HCT116 (cell line): ENCODE data around the gene ZIC4. TPM values are rescaled to one million over a fixed set of nuclear protein-coding genes. Genes with fewer than 3 reads are reported as not detected.

Experiments
- ATAC-seq: fragments of 200-7000 bp; cut with Tn5 transposase; 2 replicates; pipeline ENCODE4 v1.9.1; 2020; ENCODE audit warnings: mild to moderate bottlenecking, moderate library complexity
- BruUV-seq: library from RNA; stranded (reverse); fragments of 400-500 nt; replicated peaks from 2 replicates; lab custom pipeline; 2021; lab: Mats Ljungman, UMichigan
- CTCF ChIA-PET: fragments of 300-600 bp; sonication (Branson Sonifier 250); formaldehyde crosslinking; loops from one replicate; lab custom pipeline; 2021; ENCODE audit warnings: antibody characterized with exemption; lab: Charles Lee
- POLR2A ChIA-PET: fragments of 300-600, 350-600 bp; sonication (Branson Sonifier 250); formaldehyde crosslinking; loops from one replicate; lab custom pipeline; 2021; ENCODE audit warnings: antibody characterized with exemption; lab: Charles Lee
- RAD21 ChIA-PET, 2 experiments: fragments of 300-600 bp; sonication (Branson Sonifier 250); formaldehyde crosslinking; loops; one replicate each; lab custom pipeline; 2023; ENCODE audit warnings: low total read pairs in 2 of 2; ENCODE audit not compliant: uncharacterized antibody in 2 of 2, unreplicated experiment in 2 of 2, low non-redundant PET in 1 of 2; lab: Charles Lee
- DNase-seq: peaks from one replicate; pipeline ENCODE4 v3.0.0-alpha.2; 2010; ENCODE audit warnings: low read depth, low spot score
- H2AFZ ChIP-seq: fragments of 200-600 bp; shearing (Covaris generic), sonication (generic); 2 replicates; pipeline ENCODE4 v1.6.1; 2017; ENCODE audit warnings: low read depth, mixed run types, mixed read lengths, antibody characterized with exemption, low read length; ENCODE audit not compliant: poor library complexity, severe bottlenecking
- H3K27ac ChIP-seq: 2 replicates; pipeline ENCODE4 v1.5.1; 2012; ENCODE audit warnings: low read depth, low read length
- H3K27me3 ChIP-seq: fragments of 200-600 bp; sonication (generic); 2 replicates; pipeline ENCODE4 v1.6.1; 2016; ENCODE audit warnings: mixed run types, low read length, mixed read lengths; ENCODE audit not compliant: insufficient read depth
- H3K36me3 ChIP-seq, 2 experiments: fragments of 200-500 bp in 1 of 2; fragments of 200-600 bp in 1 of 2; sonication (Bioruptor generic) in 1 of 2; sonication (generic) in 1 of 2; 2 replicates each; pipeline versions ENCODE4 v1.5.1 to v1.6.1; 2014 to 2016; ENCODE audit warnings: low read length in 2 of 2, inconsistent platforms in 1 of 2, mixed read lengths in 1 of 2, mixed run types in 1 of 2; ENCODE audit not compliant: insufficient read depth in 2 of 2, control insufficient read depth in 1 of 2
- H3K4me1 ChIP-seq, 2 experiments: fragments of 200-600 bp in 1 of 2; sonication (generic) in 1 of 2; 2 replicates each; pipeline versions ENCODE4 v1.5.1 to v1.6.1; 2012 to 2017; ENCODE audit warnings: low read length in 2 of 2, inconsistent platforms in 1 of 2, mild to moderate bottlenecking in 1 of 2, mixed read lengths in 1 of 2, mixed run types in 1 of 2, moderate library complexity in 1 of 2; ENCODE audit not compliant: insufficient read depth in 2 of 2, control insufficient read depth in 1 of 2
- H3K4me2 ChIP-seq: fragments of 200-600 bp; sonication (generic); 2 replicates; pipeline ENCODE4 v1.6.1; 2017; ENCODE audit warnings: mixed run types, low read length, mixed read lengths
- H3K4me3 ChIP-seq, 2 experiments: fragments of 200-600 bp in 1 of 2; sonication (generic) in 1 of 2; replicated peaks in 1 of 2; 2 replicates each; pipeline ENCODE4 v1.5.1; 2011 to 2016; ENCODE audit warnings: low read length in 2 of 2, control low read depth in 1 of 2, low read depth in 1 of 2, mild to moderate bottlenecking in 1 of 2, mixed read lengths in 1 of 2, mixed run types in 1 of 2
- H3K79me2 ChIP-seq: fragments of 200-600 bp; sonication (generic); 2 replicates; pipeline ENCODE4 v1.6.1; 2017; ENCODE audit warnings: mild to moderate bottlenecking, mixed run types, low read length, moderate library complexity, mixed read lengths; ENCODE audit not compliant: insufficient read depth
- H3K9ac ChIP-seq: fragments of 200-600 bp; sonication (generic); 2 replicates; pipeline ENCODE4 v1.6.1; 2016; ENCODE audit warnings: low read length, mixed read lengths
- H3K9me2 ChIP-seq: fragments of 200-600 bp; sonication (generic), shearing (Covaris generic); 2 replicates; pipeline ENCODE4 v1.6.1; 2017; ENCODE audit warnings: mixed run types, mild to moderate bottlenecking, moderate library complexity; ENCODE audit not compliant: insufficient read depth
- H3K9me3 ChIP-seq, 2 experiments: fragments of 200-500 bp in 1 of 2; fragments of 200-600 bp in 1 of 2; sonication (Bioruptor generic) in 1 of 2; sonication (generic) in 1 of 2; 2 replicates each; pipeline ENCODE4 v1.6.1; 2014 to 2017; ENCODE audit warnings: low read length in 2 of 2, mixed read lengths in 2 of 2, inconsistent platforms in 1 of 2, low read depth in 1 of 2, mild to moderate bottlenecking in 1 of 2, mixed run types in 1 of 2, moderate library complexity in 1 of 2; ENCODE audit not compliant: control insufficient read depth in 1 of 2, insufficient read depth in 1 of 2
- H4K20me1 ChIP-seq: fragments of 200-600 bp; sonication (generic), shearing (Covaris generic); 2 replicates; pipeline ENCODE4 v1.6.1; 2017; ENCODE audit warnings: mixed run types, mild to moderate bottlenecking, moderate library complexity; ENCODE audit not compliant: insufficient read depth
- CEBPB ChIP-seq: IDR thresholded peaks from 2 replicates; pipeline ENCODE4 v1.6.1; 2012; ENCODE audit warnings: low read depth
- EGR1 ChIP-seq: IDR thresholded peaks from 2 replicates; pipeline ENCODE4 v1.6.1; 2012; ENCODE audit warnings: low read depth
- EZH2 ChIP-seq: fragments of 200-600 bp; sonication (generic); IDR thresholded peaks from 2 replicates; pipeline ENCODE4 v1.6.1; 2017; ENCODE audit warnings: antibody characterized with exemption, mixed run types
- FOSL1 ChIP-seq: IDR thresholded peaks from 2 replicates; pipeline ENCODE4 v1.6.1; 2012; ENCODE audit warnings: low read depth
- JUND ChIP-seq: IDR thresholded peaks from 2 replicates; pipeline ENCODE4 v1.6.1; 2012
- POLR2A ChIP-seq: IDR thresholded peaks from 2 replicates; pipeline ENCODE4 v1.7.0; 2011; ENCODE audit warnings: borderline replicate concordance; ENCODE audit not compliant: insufficient read depth, insufficient read length; ENCODE audit errors: extremely low read depth
- POLR2AphosphoS5 ChIP-seq: IDR thresholded peaks from 2 replicates; pipeline ENCODE4 v1.6.1; 2011; ENCODE audit warnings: mild to moderate bottlenecking, low read depth, low read length, moderate library complexity
- SP1 ChIP-seq: IDR thresholded peaks from 2 replicates; pipeline ENCODE4 v1.6.1; 2012; ENCODE audit warnings: low read depth
- intact Hi-C: fragments of 100-400 bp; cut with micrococcal nuclease; formaldehyde crosslinking; loops from 2 replicates; pipeline ENCODE4 v1.10.0; 2022
- total RNA-seq: library from RNA; stranded (reverse); gene quantifications from one replicate; pipeline ENCODE4 v1.2.1, GENCODE V29; 2021; ENCODE audit not compliant: unreplicated experiment
- TF ChIP-seq, protein P1 (sequence below), 3 experiments: fragments of 200-600 bp in 1 of 3; sonication (generic) in 1 of 3; IDR thresholded peaks in 2 of 3; conservative IDR thresholded peaks in 1 of 3; 2 replicates each; pipeline ENCODE4 v1.5.1; 2012 to 2017; ENCODE audit warnings: low read depth in 2 of 3, low read length in 2 of 3, antibody characterized with exemption in 1 of 3, borderline replicate concordance in 1 of 3, control low read depth in 1 of 3, mild to moderate bottlenecking in 1 of 3, mixed read lengths in 1 of 3, mixed run types in 1 of 3, moderate library complexity in 1 of 3; ENCODE audit not compliant: insufficient read depth in 1 of 3
- TF ChIP-seq, protein P2 (sequence below): IDR thresholded peaks from 2 replicates; pipeline ENCODE4 v1.6.1; 2012
- TF ChIP-seq, protein P3 (sequence below): IDR thresholded peaks from 2 replicates; pipeline ENCODE4 v1.6.1; 2011; ENCODE audit warnings: mild to moderate bottlenecking, low read length, moderate library complexity; ENCODE audit not compliant: insufficient replicate concordance; ENCODE audit errors: extremely low read depth

Gene ZIC4
- total RNA-seq, 1 experiment from 2014 or later: not detected

DNA sequence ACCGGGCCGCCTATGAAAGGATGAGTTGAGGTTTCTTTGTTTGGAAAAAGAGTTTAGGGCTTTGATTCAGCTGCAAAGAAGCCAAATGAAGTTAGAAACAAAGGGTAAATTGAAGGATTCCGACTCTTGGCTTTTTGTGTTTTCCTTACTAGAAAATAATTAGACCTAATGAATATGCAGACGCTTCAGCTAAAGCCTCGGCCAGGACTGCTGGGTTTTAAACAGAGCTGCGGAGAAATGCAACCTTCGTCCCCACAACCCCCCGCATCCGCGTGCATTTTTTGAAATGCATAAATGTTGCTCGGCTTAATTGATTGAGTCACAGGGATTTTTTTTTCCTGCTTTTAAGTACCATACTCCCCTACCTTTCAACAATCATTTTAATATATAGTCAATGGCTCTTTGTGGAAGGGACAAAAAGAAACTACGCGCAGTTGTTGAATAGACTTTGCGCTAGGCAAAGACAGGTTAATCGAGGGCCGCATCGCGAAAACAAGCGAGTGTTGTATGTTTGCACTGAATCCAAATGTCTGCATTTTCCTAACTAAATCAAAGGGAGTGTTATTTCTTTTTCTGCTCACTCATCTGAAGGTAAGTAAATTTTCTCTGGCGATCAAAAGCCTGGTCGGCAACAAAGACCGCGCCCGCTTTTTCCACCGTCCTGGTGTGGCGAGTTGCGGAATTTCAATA lies 1.3 kb upstream of the ZIC4 start:
- POLR2A ChIA-PET: no interaction called here
- intact Hi-C loops: no loop called here
- CTCF ChIA-PET: no interaction called here

More for the DNA sequence above, 1.3 kb upstream of the ZIC4 start:
- DNase-seq: no peak
- Histone ChIP-seq H4K20me1 (no peaks in the 10 kb centered on the region), H3K9me3 (no peaks in the 10 kb centered on the region), H3K79me2 (no peaks in the 10 kb centered on the region), H3K27me3 (no peaks in the 10 kb centered on the region), H2AFZ (no peak overlapping the region), H3K4me3 (no peak overlapping the region), H3K4me1 (no peaks in the 10 kb centered on the region), H3K9me2 (no peaks in the 10 kb centered on the region), H3K27ac (no peak overlapping the region), H3K4me2 (no peak overlapping the region), H3K36me3 (no peaks in the 10 kb centered on the region), H3K9ac (no peak overlapping the region)
- RAD21 ChIA-PET: no interaction called here
- no peak for ATAC-seq
- TF ChIP-seq, protein P1, sequence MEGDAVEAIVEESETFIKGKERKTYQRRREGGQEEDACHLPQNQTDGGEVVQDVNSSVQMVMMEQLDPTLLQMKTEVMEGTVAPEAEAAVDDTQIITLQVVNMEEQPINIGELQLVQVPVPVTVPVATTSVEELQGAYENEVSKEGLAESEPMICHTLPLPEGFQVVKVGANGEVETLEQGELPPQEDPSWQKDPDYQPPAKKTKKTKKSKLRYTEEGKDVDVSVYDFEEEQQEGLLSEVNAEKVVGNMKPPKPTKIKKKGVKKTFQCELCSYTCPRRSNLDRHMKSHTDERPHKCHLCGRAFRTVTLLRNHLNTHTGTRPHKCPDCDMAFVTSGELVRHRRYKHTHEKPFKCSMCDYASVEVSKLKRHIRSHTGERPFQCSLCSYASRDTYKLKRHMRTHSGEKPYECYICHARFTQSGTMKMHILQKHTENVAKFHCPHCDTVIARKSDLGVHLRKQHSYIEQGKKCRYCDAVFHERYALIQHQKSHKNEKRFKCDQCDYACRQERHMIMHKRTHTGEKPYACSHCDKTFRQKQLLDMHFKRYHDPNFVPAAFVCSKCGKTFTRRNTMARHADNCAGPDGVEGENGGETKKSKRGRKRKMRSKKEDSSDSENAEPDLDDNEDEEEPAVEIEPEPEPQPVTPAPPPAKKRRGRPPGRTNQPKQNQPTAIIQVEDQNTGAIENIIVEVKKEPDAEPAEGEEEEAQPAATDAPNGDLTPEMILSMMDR (IDR thresholded peaks at IDR 0.05 in 2 of 3, conservative IDR thresholded peaks at IDR 0.05 in 1 of 3; ENCODE audit: borderline replicate concordance in 1 of 3, insufficient read depth in 1 of 3, low read depth in 2 of 3, low read length in 2 of 3): no peak
- TF ChIP-seq, protein P2, sequence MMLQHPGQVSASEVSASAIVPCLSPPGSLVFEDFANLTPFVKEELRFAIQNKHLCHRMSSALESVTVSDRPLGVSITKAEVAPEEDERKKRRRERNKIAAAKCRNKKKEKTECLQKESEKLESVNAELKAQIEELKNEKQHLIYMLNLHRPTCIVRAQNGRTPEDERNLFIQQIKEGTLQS: no peak
- TF ChIP-seq POLR2A (no peak), JUND (no peak), POLR2AphosphoS5 (no peak), CEBPB (no peak), SP1 (no peak), EGR1 (no peak), FOSL1 (no peak), EZH2 (no peak)
- TF ChIP-seq, protein P3, sequence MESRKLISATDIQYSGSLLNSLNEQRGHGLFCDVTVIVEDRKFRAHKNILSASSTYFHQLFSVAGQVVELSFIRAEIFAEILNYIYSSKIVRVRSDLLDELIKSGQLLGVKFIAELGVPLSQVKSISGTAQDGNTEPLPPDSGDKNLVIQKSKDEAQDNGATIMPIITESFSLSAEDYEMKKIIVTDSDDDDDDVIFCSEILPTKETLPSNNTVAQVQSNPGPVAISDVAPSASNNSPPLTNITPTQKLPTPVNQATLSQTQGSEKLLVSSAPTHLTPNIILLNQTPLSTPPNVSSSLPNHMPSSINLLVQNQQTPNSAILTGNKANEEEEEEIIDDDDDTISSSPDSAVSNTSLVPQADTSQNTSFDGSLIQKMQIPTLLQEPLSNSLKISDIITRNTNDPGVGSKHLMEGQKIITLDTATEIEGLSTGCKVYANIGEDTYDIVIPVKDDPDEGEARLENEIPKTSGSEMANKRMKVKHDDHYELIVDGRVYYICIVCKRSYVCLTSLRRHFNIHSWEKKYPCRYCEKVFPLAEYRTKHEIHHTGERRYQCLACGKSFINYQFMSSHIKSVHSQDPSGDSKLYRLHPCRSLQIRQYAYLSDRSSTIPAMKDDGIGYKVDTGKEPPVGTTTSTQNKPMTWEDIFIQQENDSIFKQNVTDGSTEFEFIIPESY: no peak
- BruUV-seq: no TSS peak
